ENCODE measurements around the gene DET1. TPM values are rescaled to one million over a fixed set of nuclear protein-coding genes. Genes with fewer than 3 reads are reported as not detected.

DET1 gene
- total RNA-seq, 2 donors from 2014 or later: 4.4 to 4.8 TPM

- WGBS, 2 experiments (ENCODE audit: insufficient coverage in 1 of 2, insufficient read length in 1 of 2): 92 to 94% methylated on average over 2 to 3 of the region's 3 CpGs
- H3K27me3 Mint-ChIP-seq (ENCODE audit: insufficient read depth): no peaks in the 10 kb centered on the region
- DNase-seq: no peak
- peaks cover 17% of the 10 kb centered on the region for H3K9me3 Mint-ChIP-seq
- no peak overlapping the region for H3K4me3 Mint-ChIP-seq
- Histone ChIP-seq H3K36me3 (ENCODE audit: control insufficient read depth, insufficient read depth, low read length) (no peaks in the 10 kb centered on the region), H3K9me3 (ENCODE audit: control insufficient read depth, low read length) (peaks cover 8% of the 10 kb centered on the region), H3K4me3 (ENCODE audit: low read length) (no peak overlapping the region), H3K4me1 (ENCODE audit: control insufficient read depth, insufficient read depth, low read length) (no peaks in the 10 kb centered on the region), H3K27me3 (ENCODE audit: control insufficient read depth, insufficient read depth, low read length, poor library complexity, severe bottlenecking) (no peaks in the 10 kb centered on the region), H3K9ac (ENCODE audit: extremely low read depth, low read length, poor library complexity, severe bottlenecking) (no peak overlapping the region), H3K27ac (ENCODE audit: low read depth, low read length) (no peak overlapping the region)
- no peaks in the 10 kb centered on the region for H3K4me1 Mint-ChIP-seq
- H3K27ac Mint-ChIP-seq: no peak overlapping the region
- H3K36me3 Mint-ChIP-seq (ENCODE audit: low read depth): peaks cover 16% of the 10 kb centered on the region
- no peak for TF ChIP-seq CTCF (conservative IDR thresholded peaks at IDR 0.05)
These were observed 27.6 kb downstream of the DET1 start for GRCh38 chr15:88518903-88519302.

- Histone ChIP-seq H3K4me1 (ENCODE audit: control insufficient read depth, insufficient read depth, low read length) (no peaks in the 10 kb centered on the region), H3K36me3 (ENCODE audit: control insufficient read depth, insufficient read depth, low read length) (no peaks in the 10 kb centered on the region), H3K4me3 (ENCODE audit: low read length) (no peak overlapping the region), H3K27me3 (ENCODE audit: control insufficient read depth, insufficient read depth, low read length, poor library complexity, severe bottlenecking) (peaks cover 38% of the 10 kb centered on the region), H3K9me3 (ENCODE audit: control insufficient read depth, low read length) (peaks cover 4% of the 10 kb centered on the region), H3K9ac (ENCODE audit: extremely low read depth, low read length, poor library complexity, severe bottlenecking) (no peak overlapping the region), H3K27ac (ENCODE audit: low read depth, low read length) (no peak overlapping the region)
- peaks cover 3% of the 10 kb centered on the region for H3K4me1 Mint-ChIP-seq
- H3K36me3 Mint-ChIP-seq (ENCODE audit: low read depth): peaks cover 21% of the 10 kb centered on the region
- peaks cover 28% of the 10 kb centered on the region for H3K27me3 Mint-ChIP-seq (ENCODE audit: insufficient read depth)
- H3K27ac Mint-ChIP-seq: no peak overlapping the region
- no peak overlapping the region for H3K4me3 Mint-ChIP-seq
- no peak for DNase-seq
- no peak for TF ChIP-seq CTCF (conservative IDR thresholded peaks at IDR 0.05)
- WGBS, 2 experiments (ENCODE audit: insufficient coverage in 1 of 2, insufficient read length in 1 of 2): 92% methylated on average over 5 of the region's 5 CpGs; no CpG with 5 or more reads in 1 of the 2 experiments
- peaks cover 3% of the 10 kb centered on the region for H3K9me3 Mint-ChIP-seq
These were observed 33.3 kb downstream of the DET1 start for GRCh38 chr15:88513195-88513594.

- peaks cover 23% of the 10 kb centered on the region for H3K36me3 Mint-ChIP-seq (ENCODE audit: low read depth)
- DNase-seq: no peak
- peaks cover 4% of the 10 kb centered on the region for H3K9me3 Mint-ChIP-seq
- peaks cover 7% of the 10 kb centered on the region for H3K9me3 ChIP-seq (ENCODE audit: control insufficient read depth, low read length)
- 90 to 95% methylated on average over 4 to 5 of the region's 5 CpGs for WGBS, 2 experiments (ENCODE audit: insufficient coverage in 1 of 2, insufficient read length in 1 of 2)
- no peak for TF ChIP-seq CTCF (conservative IDR thresholded peaks at IDR 0.05)
- H3K27me3 ChIP-seq (ENCODE audit: control insufficient read depth, insufficient read depth, low read length, poor library complexity, severe bottlenecking): peaks cover 41% of the 10 kb centered on the region
- no peak overlapping the region for H3K27ac Mint-ChIP-seq
- H3K36me3 ChIP-seq (ENCODE audit: control insufficient read depth, insufficient read depth, low read length): no peaks in the 10 kb centered on the region
- no peak overlapping the region for H3K4me3 Mint-ChIP-seq
- H3K27me3 Mint-ChIP-seq (ENCODE audit: insufficient read depth): peaks cover 28% of the 10 kb centered on the region
- H3K4me1 ChIP-seq (ENCODE audit: control insufficient read depth, insufficient read depth, low read length): no peaks in the 10 kb centered on the region
- H3K9ac ChIP-seq (ENCODE audit: extremely low read depth, low read length, poor library complexity, severe bottlenecking): no peak overlapping the region
- no peak overlapping the region for H3K27ac ChIP-seq (ENCODE audit: low read depth, low read length)
- H3K4me3 ChIP-seq (ENCODE audit: low read length): no peak overlapping the region
- peaks cover 3% of the 10 kb centered on the region for H3K4me1 Mint-ChIP-seq
These were observed 33.9 kb downstream of the DET1 start for GRCh38 chr15:88512601-88513000.
